GM21786 (cell line): ENCODE measurements around the gene LAMA2.
"Not testable (repeated sequence)": the region's sequence is repeated elsewhere in the genome, so short reads cannot be mapped to it uniquely, and the experiment has no call there.

ENCODE experiments used
- ATAC-seq: cut with Tn5 transposase; IDR thresholded peaks from one replicate; pipeline ENCODE4 v1.9.1; 2021; ENCODE audit not compliant: unreplicated experiment

Gene LAMA2

DNA sequence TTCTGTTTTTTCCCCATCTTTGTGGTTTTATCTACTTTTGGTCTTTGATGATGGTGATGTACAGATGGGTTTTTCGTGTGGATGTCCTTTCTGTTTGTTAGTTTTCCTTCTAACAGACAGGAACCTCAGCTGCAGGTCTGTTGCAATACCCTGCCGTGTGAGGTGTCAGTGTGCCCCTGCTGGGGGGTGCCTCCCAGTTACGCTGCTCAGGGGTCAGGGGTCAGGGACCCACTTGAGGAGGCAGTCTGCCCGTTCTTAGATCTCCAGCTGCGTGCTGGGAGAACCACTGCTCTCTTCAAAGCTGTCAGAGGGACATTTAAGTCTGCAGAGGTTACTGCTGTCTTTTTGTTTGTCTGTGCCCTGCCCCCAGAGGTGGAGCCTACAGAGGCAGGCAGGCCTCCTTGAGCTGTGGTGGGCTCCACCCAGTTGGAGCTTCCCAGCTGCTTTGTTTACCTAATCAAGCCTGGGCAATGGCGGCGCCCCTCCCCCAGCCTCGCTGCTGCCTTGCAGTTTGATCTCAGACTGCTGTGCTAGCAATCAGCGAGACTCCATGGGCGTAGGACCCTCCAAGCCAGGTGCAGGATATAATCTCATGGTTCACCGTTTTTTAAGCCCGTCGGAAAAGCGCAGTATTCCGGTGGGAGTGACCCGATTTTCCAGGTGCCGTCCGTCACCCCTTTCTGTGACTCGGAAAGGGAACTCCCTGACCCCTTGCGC, 289.5 kb downstream of the LAMA2 start:
- not testable (repeated sequence) for ATAC-seq

DNA sequence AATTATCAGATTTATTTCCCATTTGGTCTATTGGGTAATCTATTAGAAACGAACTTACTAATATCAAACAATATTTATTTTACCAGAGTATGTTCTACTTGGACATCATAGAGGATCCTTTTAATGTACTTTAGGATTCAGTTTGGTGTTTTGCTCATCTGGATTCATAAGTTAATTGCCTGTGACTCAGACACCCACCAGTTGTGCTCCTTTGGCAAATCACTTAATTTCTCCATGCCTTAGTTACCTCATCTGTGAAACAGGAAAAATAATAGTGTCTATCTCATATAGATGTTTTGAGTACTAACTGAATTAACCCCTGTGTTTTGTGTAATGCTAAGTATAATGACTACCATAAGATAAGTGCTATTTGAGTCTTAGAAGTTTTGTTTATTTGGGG, 292.1 kb downstream of the LAMA2 start:
- no peak for ATAC-seq

DNA sequence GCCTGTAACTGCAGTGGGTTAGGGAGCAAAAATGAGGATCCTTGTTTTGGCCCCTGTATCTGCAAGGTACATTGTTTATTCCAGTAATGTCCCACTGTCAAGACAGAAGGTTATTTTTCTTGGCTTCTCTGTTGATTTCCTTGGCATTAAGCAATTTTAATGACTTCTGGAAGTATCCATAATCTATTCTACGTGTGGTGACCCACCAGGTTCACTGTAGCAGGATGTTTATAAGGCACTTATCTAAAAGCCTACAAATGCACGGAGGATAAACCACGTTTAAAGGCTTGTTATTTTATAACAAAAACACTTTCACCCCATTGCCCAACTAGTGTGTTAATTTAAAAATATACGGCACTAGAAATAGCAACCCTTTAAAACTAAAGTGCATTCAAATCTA, 294.9 kb downstream of the LAMA2 start:
- no peak for ATAC-seq

- ATAC-seq, result no peak
These were observed 296.3 kb downstream of the LAMA2 start for GRCh38 chr6:129179283-129179682.

GRCh38 chr6:129181001-129181400, 298.1 kb downstream of the LAMA2 start:
- no peak for ATAC-seq

DNA sequence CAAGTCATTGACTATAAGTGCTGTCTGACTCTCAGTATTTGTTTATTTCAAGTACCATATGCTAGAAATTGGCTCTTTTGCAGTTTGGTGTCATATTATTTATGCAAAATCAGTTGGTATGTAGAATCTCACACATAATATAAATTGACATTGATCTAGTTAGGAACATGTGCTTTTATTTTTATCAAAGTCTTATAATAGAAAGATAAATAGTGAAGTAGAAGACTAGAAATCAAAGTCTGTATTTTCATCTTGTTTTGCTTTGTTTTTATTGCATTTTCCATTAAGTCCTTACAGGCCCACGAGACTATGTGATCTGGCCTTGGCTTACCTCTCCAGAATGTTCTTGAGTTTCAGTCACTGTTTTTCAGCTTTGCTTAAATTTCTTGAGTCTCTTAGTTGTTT, 300.3 kb downstream of the LAMA2 start:
- ATAC-seq, result no peak

- no peak for ATAC-seq
These were observed 300.9 kb downstream of the LAMA2 start for GRCh38 chr6:129183681-129184301.

DNA sequence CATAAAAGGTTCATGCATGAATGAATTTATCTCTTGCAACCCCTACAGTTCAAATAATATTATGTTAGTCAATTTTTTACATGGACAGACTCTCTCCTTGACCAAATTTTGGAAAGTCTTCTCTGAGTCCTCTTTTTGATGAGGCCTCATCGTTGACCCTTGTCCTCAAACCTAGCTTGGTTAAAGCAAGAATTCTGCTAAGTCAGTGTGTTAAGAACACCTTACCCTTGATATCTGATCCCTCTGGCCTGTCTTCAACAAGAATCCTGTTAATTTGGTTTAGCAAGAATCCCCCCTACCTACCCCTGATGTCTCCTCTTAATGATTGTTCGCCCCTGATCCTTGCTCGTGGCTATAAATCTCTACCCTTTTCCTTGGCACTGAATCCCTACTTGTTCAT, 301.4 kb downstream of the LAMA2 start:
- no peak for ATAC-seq

DNA sequence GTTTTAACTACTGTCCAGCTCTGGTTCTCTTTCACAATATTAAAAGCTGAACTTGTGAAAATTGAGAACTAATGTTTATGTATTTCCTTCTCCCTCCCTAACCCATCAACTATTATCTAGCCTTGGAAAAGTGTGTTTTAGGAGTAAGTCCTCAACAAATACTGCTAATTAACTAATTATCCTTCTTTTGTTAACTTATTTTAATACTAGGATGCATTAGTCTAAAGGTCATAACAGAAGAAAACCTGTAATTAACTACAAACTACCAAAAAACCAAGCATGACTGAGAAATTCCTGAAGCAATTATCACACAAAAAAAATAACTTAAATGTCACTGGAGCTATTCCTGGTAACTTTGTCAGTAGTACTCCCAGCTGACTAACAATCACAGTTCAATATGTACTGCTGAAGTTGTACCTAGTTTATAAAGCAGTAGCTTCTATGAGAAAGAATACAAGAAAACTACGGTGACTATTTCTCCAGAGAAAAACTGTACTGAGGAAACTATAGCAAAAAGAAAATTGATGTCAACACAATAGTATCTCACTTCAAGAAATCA, 301.9 kb downstream of the LAMA2 start:
- no peak for ATAC-seq

- no peak for ATAC-seq
These were observed 304.1 kb downstream of the LAMA2 start for GRCh38 chr6:129186988-129187387.

GRCh38 chr6:129188306-129188705, 305.4 kb downstream of the LAMA2 start:
- ATAC-seq, result no peak

DNA sequence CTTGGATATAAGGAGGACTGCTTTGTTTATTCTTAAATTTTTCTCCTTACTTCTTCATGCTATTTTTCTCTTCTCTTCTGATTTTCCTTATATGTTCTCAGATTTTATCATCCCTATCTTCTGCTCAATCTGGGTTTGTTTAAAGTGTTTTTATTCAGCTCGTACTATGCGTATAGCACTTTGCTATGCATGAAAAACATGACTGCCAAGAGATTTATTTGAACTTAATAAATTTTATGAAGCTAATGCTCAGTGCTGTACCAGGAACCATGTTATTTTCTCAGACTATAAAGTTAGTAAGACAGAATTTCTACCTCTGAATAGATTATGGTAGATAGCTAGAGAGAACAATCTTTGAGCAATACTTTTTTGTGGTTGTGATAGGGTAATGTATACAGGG, 305.9 kb downstream of the LAMA2 start:
- ATAC-seq, result no peak

DNA sequence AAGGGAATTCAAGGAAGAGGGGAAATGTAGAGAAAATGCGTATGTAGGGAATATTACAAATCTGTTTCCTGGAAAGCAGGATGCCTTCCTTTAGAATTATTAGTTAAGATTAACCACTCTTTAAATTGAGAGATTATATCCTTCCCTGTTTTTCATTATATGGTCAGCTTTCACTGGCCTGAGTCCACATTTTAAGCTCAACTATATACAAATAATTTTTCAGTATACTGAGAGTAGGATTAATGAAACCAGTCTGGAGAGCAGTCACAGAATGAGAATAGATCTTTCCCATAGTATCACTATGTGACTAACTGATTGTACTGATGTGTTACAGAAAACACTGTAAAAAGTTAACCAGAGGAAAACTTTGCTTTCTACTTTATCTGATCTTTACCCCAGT, 306.3 kb downstream of the LAMA2 start:
- ATAC-seq, result no peak

DNA sequence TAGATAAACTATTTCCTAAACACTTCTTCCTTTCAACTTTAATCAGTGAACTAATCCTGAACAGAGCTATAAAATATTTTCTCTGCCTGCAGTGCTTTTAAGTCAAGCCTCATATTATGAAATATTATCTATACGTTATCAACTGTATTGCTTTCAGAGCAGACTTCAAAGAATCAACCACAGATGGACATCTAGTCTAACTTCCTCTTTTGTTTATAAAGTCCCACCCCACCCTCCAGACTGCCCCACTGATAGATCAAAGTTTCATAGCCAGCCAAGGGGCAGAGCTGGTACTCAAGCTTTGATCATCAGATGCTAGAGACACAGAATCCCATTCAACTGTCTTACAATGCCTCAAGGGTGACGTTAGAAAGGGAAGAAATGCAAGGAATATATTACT, 308.3 kb downstream of the LAMA2 start:
- ATAC-seq, result no peak

DNA sequence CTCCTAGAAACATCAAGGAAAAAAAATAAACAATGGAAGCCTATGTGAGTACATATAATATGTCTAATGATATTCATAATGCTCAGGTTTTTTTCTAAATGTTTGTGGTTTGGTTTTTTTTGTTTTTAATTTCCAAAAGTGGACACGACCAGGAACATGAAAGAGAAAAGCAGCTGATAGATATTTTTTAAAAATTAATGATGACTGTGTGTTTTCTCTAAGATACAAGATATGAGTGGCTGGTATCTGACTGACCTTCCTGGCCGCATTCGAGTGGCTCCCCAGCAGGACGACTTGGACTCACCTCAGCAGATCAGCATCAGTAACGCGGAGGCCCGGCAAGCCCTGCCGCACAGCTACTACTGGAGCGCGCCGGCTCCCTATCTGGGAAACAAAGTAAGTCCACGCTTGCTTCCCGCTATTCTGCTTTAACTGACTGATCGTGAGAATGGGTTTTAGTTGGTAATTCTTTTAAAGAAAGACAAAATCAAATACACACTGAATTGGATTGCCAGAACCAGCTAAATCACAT, 309.6 kb downstream of the LAMA2 start:
- no peak for ATAC-seq

- ATAC-seq, result no peak
These were observed 311.5 kb downstream of the LAMA2 start for GRCh38 chr6:129194306-129194941.

- no peak for ATAC-seq
These were observed 312.2 kb downstream of the LAMA2 start for GRCh38 chr6:129195161-129195560.

DNA sequence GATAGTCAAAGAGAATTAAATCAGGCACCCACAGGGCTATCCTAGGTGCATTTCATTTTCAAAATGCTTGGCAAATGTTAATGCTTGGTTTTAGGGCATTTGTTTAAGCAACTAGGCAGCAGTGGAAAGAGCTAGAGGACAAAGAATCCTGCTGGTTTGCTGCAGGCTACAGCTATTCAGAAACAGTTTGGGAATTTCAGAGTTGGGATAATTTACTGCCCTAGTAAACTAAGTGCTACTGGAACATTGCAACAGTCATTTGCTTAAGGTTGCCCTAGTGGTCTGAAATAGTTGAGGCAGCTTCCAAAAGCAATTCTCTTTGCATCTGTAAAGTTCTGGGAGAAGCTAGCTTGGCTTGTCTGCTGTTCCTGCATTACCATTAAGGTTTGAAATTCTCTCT, 312.7 kb downstream of the LAMA2 start:
- no peak for ATAC-seq

DNA sequence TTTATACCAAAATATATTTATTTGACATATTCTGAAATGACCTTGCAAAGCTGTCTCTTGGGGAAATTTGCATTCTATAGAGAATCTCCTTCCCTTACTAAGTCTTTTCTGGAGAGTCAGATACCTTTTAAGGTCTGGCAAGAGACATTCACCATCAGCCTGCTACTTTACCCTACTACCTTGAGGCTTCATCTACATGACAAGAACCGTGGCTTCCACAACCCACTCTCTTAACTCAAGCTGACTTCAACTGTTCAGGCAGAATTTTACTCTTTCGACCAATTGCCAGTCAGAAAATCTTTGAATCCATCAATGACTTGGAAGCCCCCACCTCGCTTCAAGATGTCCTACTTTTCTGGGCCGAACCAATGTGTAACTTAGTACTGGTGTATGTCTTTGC, 314.2 kb downstream of the LAMA2 start:
- no peak for ATAC-seq

DNA sequence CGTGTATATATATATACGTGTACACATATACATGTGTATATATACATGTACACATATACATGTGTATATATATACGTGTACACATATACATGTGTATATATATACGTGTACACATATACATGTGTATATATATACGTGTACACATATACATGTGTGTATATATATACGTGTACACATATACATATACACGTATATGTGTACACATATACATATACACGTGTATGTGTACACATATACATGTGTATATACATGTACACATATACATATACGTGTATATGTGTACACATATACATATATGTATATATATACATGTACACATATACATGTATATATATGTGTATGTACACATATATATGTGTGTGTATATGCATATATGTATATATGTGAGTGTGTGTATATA, 317.2 kb downstream of the LAMA2 start:
- ATAC-seq, result no peak

DNA sequence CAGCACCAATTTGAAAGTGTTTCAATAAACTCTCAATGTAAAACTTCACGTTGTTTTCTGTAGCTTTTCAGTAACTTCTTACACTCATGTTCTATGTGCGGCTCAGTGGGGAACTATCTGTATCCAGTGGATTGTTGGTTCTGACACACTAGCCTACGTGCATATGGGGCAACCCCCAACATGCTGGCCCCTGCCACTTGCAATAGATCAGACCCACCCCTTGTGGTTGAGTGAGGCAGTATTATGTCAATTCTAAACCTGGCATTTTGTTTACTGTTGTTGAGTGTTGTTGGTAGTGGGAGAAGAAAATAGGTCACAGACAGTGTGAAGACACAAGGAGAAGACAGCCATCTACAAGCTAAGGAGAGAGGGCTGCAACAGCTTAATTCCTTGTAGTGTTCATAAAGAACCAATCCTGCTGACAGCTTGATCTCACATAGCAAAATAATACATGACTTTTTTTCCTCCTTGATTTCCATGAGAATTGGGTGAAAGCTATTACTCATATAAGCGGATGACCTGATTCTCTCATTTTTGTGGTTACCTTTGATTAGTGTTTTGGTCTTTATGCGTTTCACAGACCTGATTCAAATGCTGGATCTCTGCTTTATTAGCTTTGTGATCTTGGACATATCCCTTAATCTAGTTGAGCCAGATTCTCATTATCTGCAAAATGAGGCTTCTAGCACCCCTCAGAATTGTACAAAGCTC, 320.4 kb downstream of the LAMA2 start:
- ATAC-seq, result no peak
